Common myeloid progenitor, CD34-positive (primary cell): ENCODE results near the gene CXCR5.

Source experiments
- CTCF ChIA-PET: fragments of 350-600 bp; sonication (Branson Sonifier 250); formaldehyde crosslinking; loops from one replicate; lab custom pipeline; 2021; ENCODE audit warnings: antibody characterized with exemption; lab: Charles Lee
- POLR2A ChIA-PET: fragments of 350-600 bp; sonication (Branson Sonifier 250); formaldehyde crosslinking; loops from one replicate; lab custom pipeline; 2021; ENCODE audit warnings: antibody characterized with exemption; lab: Charles Lee
- DNase-seq, 3 donors: peaks; one replicate each; pipeline versions ENCODE4 v3.0.0 to v3.0.0-alpha.2; 2013
- H3K27ac ChIP-seq, 2 experiments: 1 replicate in 1 of 2; 2 replicates in 1 of 2; pipeline ENCODE4 v1.7.0; 2013; ENCODE audit warnings: inconsistent platforms in 2 of 2, low read length in 2 of 2, mild to moderate bottlenecking in 2 of 2, low read depth in 1 of 2, moderate library complexity in 1 of 2; ENCODE audit not compliant: severe bottlenecking in 2 of 2, insufficient read depth in 1 of 2, poor library complexity in 1 of 2
- H3K27me3 ChIP-seq, 5 experiments: replicated peaks in 2 of 5; 1 replicate in 3 of 5; 2 replicates in 2 of 5; pipeline versions ENCODE4 v1.6.1 to v1.7.0; 2013; ENCODE audit warnings: low read length in 4 of 5, mild to moderate bottlenecking in 2 of 5, moderate library complexity in 2 of 5, inconsistent platforms in 1 of 5; ENCODE audit not compliant: insufficient read depth in 5 of 5, control insufficient read depth in 4 of 5
- H3K36me3 ChIP-seq, 4 experiments: 1 replicate in 2 of 4; 2 replicates in 2 of 4; pipeline versions ENCODE4 v1.6.1 to v1.7.0; 2013; ENCODE audit warnings: low read length in 3 of 4, control low read depth in 1 of 4, mild to moderate bottlenecking in 1 of 4; ENCODE audit not compliant: control insufficient read depth in 4 of 4, insufficient read depth in 4 of 4
- H3K4me1 ChIP-seq, 4 experiments: 1 replicate in 3 of 4; 2 replicates in 1 of 4; pipeline versions ENCODE4 v1.6.1 to v1.7.1; 2013; ENCODE audit warnings: low read length in 3 of 4, mild to moderate bottlenecking in 3 of 4, control low read depth in 1 of 4, inconsistent platforms in 1 of 4, moderate library complexity in 1 of 4; ENCODE audit not compliant: control insufficient read depth in 4 of 4, insufficient read depth in 4 of 4; ENCODE audit errors: control extremely low read depth in 1 of 4
- H3K4me3 ChIP-seq, 7 experiments: 1 replicate in 4 of 7; 2 replicates in 3 of 7; pipeline versions ENCODE4 v1.5.1 to v1.7.0; 2013; ENCODE audit warnings: mild to moderate bottlenecking in 7 of 7, low read length in 6 of 7, moderate library complexity in 6 of 7, inconsistent platforms in 2 of 7, low read depth in 2 of 7, control low read depth in 1 of 7; ENCODE audit not compliant: insufficient read depth in 4 of 7, control insufficient read depth in 1 of 7; ENCODE audit errors: extremely low read depth in 1 of 7
- H3K9me3 ChIP-seq, 5 experiments: 1 replicate in 4 of 5; 2 replicates in 1 of 5; pipeline versions ENCODE4 v1.6.1 to v1.7.1; 2013; ENCODE audit warnings: low read length in 4 of 5, mild to moderate bottlenecking in 2 of 5, inconsistent platforms in 1 of 5, low read depth in 1 of 5, moderate library complexity in 1 of 5; ENCODE audit not compliant: control insufficient read depth in 4 of 5, insufficient read depth in 2 of 5; ENCODE audit errors: control extremely low read depth in 1 of 5
- WGBS: methylation state at CpG from one replicate; pipeline ENCODE4 v1.1.5; 2013; ENCODE audit not compliant: insufficient coverage; 5-methylcytosine and 5-hydroxymethylcytosine counted together

The CXCR5 gene

GRCh38 chr11:118892514-118892913 lies 8.8 kb downstream of the CXCR5 start:
- Histone ChIP-seq H3K36me3 (peaks cover 0 to 3% (median 0%) of the 10 kb centered on the region in 4 experiments), H3K27me3 (no peaks in the 10 kb centered on the region), H3K4me1 (peaks cover 0 to 33% (median 26%) of the 10 kb centered on the region in 4 experiments), H3K4me3 (peak overlapping the region in 1 of 7 experiments; percentile 1), H3K27ac (no peak overlapping the region), H3K9me3 (no peaks in the 10 kb centered on the region)
- ChIA-PET CTCF (no interaction called here), POLR2A (interaction anchor here (0.6 kb wide), 1 partner anchor 15 kb away, joined by 3 read pairs; no protein-coding TSS in a partner anchor)
- peak in 1 of 3 donors; percentile 25 for DNase-seq
- no CpG with 5 or more reads among the region's 4 CpGs for WGBS

GRCh38 chr11:118892964-118893363 lies 9.3 kb downstream of the CXCR5 start:
- WGBS, result 90% methylated on average over 5 of the region's 8 CpGs
- peaks cover 0 to 33% (median 24%) of the 10 kb centered on the region in 4 experiments for H3K4me1 ChIP-seq
- POLR2A ChIA-PET, result no interaction called here

GRCh38 chr11:118893662-118894061 lies 10.0 kb downstream of the CXCR5 start:
- 98% methylated on average over 22 of the region's 22 CpGs for WGBS
- CTCF ChIA-PET, result interaction anchor here (1.6 to 1.8 kb wide), 2 partner anchors 11 to 33 kb away, joined by 3 to 10 read pairs; no protein-coding TSS in a partner anchor
- POLR2A ChIA-PET, result no interaction called here
- no peak for DNase-seq
- peaks cover 0 to 33% (median 24%) of the 10 kb centered on the region in 4 experiments for H3K4me1 ChIP-seq
- peaks cover 0 to 5% (median 2%) of the 10 kb centered on the region in 4 experiments for H3K36me3 ChIP-seq
- H3K4me3 ChIP-seq, result no peak overlapping the region
- no peaks in the 10 kb centered on the region for H3K27me3 ChIP-seq
- H3K9me3 ChIP-seq, result no peaks in the 10 kb centered on the region
- no peak overlapping the region for H3K27ac ChIP-seq

More at GRCh38 chr11:118892964-118893363, 9.3 kb downstream of the CXCR5 start:
- DNase-seq, result no peak
- H3K27me3 ChIP-seq, result no peaks in the 10 kb centered on the region
- H3K9me3 ChIP-seq, result no peaks in the 10 kb centered on the region
- H3K27ac ChIP-seq, result no peak overlapping the region
- CTCF ChIA-PET, result no interaction called here
- no peak overlapping the region for H3K4me3 ChIP-seq
- peaks cover 0 to 5% (median 0%) of the 10 kb centered on the region in 4 experiments for H3K36me3 ChIP-seq

GRCh38 chr11:118894192-118894591 lies 10.5 kb downstream of the CXCR5 start:
- H3K36me3 ChIP-seq, result peaks cover 0 to 8% (median 2%) of the 10 kb centered on the region in 4 experiments
- no peak overlapping the region for H3K4me3 ChIP-seq
- CTCF ChIA-PET, result interaction anchor here (1.0 to 1.8 kb wide), 3 partner anchors 10 to 33 kb away, joined by 3 to 10 read pairs (median 3); no protein-coding TSS in a partner anchor
- no peaks in the 10 kb centered on the region for H3K27me3 ChIP-seq
- no peak for DNase-seq
- over 99% methylated on average over 14 of the region's 19 CpGs for WGBS
- no peaks in the 10 kb centered on the region for H3K9me3 ChIP-seq
- POLR2A ChIA-PET, result no interaction called here
- no peak overlapping the region for H3K27ac ChIP-seq
- peaks cover 0 to 33% (median 24%) of the 10 kb centered on the region in 4 experiments for H3K4me1 ChIP-seq

GRCh38 chr11:118895093-118896039 lies 11.7 kb downstream of the CXCR5 start:
- 86% methylated on average over 23 of the region's 26 CpGs for WGBS
- Histone ChIP-seq H3K4me3 (no peak overlapping the region), H3K27me3 (no peaks in the 10 kb centered on the region), H3K9me3 (no peaks in the 10 kb centered on the region), H3K27ac (no peak overlapping the region), H3K36me3 (peaks cover 0 to 17% (median 5%) of the 10 kb centered on the region in 4 experiments), H3K4me1 (peaks cover 0 to 33% (median 24%) of the 10 kb centered on the region in 4 experiments)
- no peak for DNase-seq
- CTCF ChIA-PET, result interaction anchor here (0.7 to 1.9 kb wide), 6 partner anchors 9 to 232 kb away, joined by 3 to 10 read pairs (median 4); no protein-coding TSS in a partner anchor
- POLR2A ChIA-PET, result interaction anchor here (1.1 to 1.3 kb wide), 2 partner anchors 19 to 104 kb away, joined by 3 read pairs; partner anchors contain the start of gene DDX6

- peaks cover 0 to 33% (median 24%) of the 10 kb centered on the region in 4 experiments for H3K4me1 ChIP-seq
- no peaks in the 10 kb centered on the region for H3K9me3 ChIP-seq
- DNase-seq, result no peak
- WGBS, result 71% methylated on average over 10 of the region's 10 CpGs
- ChIA-PET CTCF (interaction anchor here (1.3 to 1.9 kb wide), 3 partner anchors 10 to 34 kb away, joined by 4 to 7 read pairs (median 5); no protein-coding TSS in a partner anchor), POLR2A (no interaction called here)
- H3K27ac ChIP-seq, result peak overlapping the region in 1 of 2 experiments; percentile 52
- no peak overlapping the region for H3K4me3 ChIP-seq
- H3K27me3 ChIP-seq, result no peaks in the 10 kb centered on the region
- H3K36me3 ChIP-seq, result peaks cover 4 to 29% (median 13%) of the 10 kb centered on the region in 4 experiments
These were observed 12.8 kb downstream of the CXCR5 start for GRCh38 chr11:118896472-118896913.
